ENCODE data around the gene KIAA0513. TPM values are rescaled to one million over a fixed set of nuclear protein-coding genes. Genes with fewer than 3 reads are reported as not detected.

The KIAA0513 gene
- total RNA-seq: 4.1 and 8.6 TPM in 2 replicates

GRCh38 chr16:85027349-85027957 is at the start of gene KIAA0513:
TSS of gene KIAA0513 (plus strand) at chr16:85027795. CDS start at chr16:85067072, 39,277 bp downstream.

GRCh38 chr16:85010931-85011845 is 16.4 kb upstream of the KIAA0513 start, which contains the start of gene ZDHHC7:
TSS of gene ZDHHC7 (minus strand) at chr16:85011535. CDS start at chr16:84990618, 20,917 bp downstream.

GRCh38 chr16:85112364-85112763 is 84.8 kb downstream of the KIAA0513 start, which contains the start of gene CIBAR2:
TSS of gene CIBAR2 (minus strand) at chr16:85112472. CDS start at chr16:85112352, 120 bp downstream.

Other genes starting within 250 kb of the KIAA0513 start
- 132 and 270 TPM in 2 replicates for gene CRISPLD2, start 207.8 kb upstream of the KIAA0513 start, total RNA-seq
- 55.6 and 88.1 TPM in 2 replicates for gene ZDHHC7, start 16.3 kb upstream of the KIAA0513 start, total RNA-seq
- not detected in 2 replicates for gene CIBAR2, start 84.7 kb downstream of the KIAA0513 start, total RNA-seq